Measurements from ENCODE around the gene TYK2.

DNA sequence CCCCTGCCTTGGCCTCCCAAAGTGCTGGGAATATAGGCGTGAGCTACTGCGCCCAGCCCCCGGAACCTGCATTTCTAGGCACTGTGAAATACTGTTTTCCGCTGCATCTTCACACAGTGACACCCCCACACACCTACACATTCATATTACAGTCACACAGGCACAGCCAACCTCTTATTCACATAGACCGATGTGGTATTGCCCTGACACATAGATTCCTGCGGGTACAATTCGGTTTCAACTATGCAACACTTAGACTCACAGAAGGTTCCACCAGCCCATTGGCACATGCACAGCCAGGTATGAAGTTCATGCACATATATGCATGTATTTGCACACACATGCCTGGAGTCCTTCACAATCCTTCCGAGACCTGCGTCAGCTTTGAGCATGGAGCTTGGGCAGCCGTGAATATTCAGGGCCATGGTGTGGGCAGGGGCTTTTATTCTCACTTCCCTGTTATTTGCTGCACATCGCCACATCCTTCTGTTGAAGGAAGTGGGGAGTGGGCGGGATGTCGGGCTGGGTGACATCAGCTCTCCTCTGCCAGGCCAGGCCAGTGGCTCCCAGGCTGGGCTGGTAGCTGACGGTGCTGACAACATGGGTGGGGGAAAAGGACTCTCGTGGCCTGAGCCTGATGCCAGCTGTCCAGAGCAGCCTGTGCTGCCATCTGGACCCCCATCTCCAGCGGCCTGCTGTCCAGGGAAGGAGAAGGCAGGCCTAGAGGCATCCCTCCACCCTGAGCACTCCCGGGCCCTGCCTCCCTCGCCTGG lies 28.3 kb upstream of the TYK2 start:
- TF ChIP-seq POLR2A (IDR thresholded peaks at IDR 0.05), result no peak
- TF ChIP-seq, protein P1, sequence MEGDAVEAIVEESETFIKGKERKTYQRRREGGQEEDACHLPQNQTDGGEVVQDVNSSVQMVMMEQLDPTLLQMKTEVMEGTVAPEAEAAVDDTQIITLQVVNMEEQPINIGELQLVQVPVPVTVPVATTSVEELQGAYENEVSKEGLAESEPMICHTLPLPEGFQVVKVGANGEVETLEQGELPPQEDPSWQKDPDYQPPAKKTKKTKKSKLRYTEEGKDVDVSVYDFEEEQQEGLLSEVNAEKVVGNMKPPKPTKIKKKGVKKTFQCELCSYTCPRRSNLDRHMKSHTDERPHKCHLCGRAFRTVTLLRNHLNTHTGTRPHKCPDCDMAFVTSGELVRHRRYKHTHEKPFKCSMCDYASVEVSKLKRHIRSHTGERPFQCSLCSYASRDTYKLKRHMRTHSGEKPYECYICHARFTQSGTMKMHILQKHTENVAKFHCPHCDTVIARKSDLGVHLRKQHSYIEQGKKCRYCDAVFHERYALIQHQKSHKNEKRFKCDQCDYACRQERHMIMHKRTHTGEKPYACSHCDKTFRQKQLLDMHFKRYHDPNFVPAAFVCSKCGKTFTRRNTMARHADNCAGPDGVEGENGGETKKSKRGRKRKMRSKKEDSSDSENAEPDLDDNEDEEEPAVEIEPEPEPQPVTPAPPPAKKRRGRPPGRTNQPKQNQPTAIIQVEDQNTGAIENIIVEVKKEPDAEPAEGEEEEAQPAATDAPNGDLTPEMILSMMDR (IDR thresholded peaks at IDR 0.05), result no peak
